ENCODE measurements around the gene GDF10. TPM values are rescaled to one million over a fixed set of nuclear protein-coding genes. Genes with fewer than 3 reads are reported as not detected.

Gene GDF10
- total RNA-seq, 2 experiments from 2014 or later = 0.16 to 0.22 TPM

DNA sequence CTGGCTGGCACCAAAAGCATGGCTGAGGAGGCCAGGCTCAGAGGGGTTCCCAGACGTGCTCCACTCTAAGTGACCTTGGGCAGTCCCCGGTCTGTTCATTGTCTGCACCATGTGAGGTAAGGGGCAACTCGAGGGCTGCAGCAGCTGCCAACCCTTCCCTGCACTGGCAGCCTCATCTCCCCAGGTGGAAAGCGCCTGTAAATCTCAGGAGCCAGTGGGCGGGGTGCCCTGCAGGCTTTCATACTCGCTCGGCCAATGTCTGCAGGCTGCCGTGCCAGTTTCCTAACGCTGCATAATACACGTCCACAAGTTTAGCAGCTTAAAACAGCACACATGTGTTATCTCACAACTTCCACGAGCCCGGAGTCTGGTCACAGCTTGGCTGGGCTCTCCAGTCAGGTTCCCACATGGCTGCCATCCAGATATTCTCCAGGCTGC lies 12.6 kb upstream of the GDF10 start:
- ChIA-PET CTCF (no interaction called here), POLR2A (interaction anchor here (0.7 to 1.4 kb wide), 2 partner anchors 10 to 27 kb away, joined by 4 to 7 read pairs; no protein-coding TSS in a partner anchor)
- Mint-ChIP-seq H3K36me3 (ENCODE audit: low read depth) (no peaks in the 10 kb centered on the region), H3K27me3 (no peaks in the 10 kb centered on the region), H3K4me1 (ENCODE audit: low read depth) (peaks cover 32% of the 10 kb centered on the region), H3K27ac (peak overlapping the region; percentile 78), H3K4me3 (no peak overlapping the region), H3K9me3 (no peaks in the 10 kb centered on the region)
- intact Hi-C loops (cut with DNase I, micrococcal nuclease) = no loop called here
- ATAC-seq (ENCODE audit: poor library complexity) = no peak
- H3K36me3 ChIP-seq (ENCODE audit: insufficient read depth, low read length) = no peaks in the 10 kb centered on the region
- no peak for DNase-seq
- H3K9me3 ChIP-seq (ENCODE audit: control insufficient read depth in 1 of 2, insufficient read depth in 1 of 2, low read length in 2 of 2) = no peaks in the 10 kb centered on the region
- no peaks in the 10 kb centered on the region for H3K27me3 ChIP-seq (ENCODE audit: control insufficient read depth in 1 of 2, insufficient read depth in 2 of 2, low read length in 2 of 2)
- TF ChIP-seq, protein P1, sequence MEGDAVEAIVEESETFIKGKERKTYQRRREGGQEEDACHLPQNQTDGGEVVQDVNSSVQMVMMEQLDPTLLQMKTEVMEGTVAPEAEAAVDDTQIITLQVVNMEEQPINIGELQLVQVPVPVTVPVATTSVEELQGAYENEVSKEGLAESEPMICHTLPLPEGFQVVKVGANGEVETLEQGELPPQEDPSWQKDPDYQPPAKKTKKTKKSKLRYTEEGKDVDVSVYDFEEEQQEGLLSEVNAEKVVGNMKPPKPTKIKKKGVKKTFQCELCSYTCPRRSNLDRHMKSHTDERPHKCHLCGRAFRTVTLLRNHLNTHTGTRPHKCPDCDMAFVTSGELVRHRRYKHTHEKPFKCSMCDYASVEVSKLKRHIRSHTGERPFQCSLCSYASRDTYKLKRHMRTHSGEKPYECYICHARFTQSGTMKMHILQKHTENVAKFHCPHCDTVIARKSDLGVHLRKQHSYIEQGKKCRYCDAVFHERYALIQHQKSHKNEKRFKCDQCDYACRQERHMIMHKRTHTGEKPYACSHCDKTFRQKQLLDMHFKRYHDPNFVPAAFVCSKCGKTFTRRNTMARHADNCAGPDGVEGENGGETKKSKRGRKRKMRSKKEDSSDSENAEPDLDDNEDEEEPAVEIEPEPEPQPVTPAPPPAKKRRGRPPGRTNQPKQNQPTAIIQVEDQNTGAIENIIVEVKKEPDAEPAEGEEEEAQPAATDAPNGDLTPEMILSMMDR (IDR thresholded peaks at IDR 0.05) = no peak
- no peak overlapping the region for H3K4me3 ChIP-seq (ENCODE audit: low read length)
- peaks cover 29% of the 10 kb centered on the region for H3K4me1 ChIP-seq (ENCODE audit: insufficient read depth, low read length)
- no peak overlapping the region for H3K27ac ChIP-seq (ENCODE audit: low read depth in 1 of 2, low read length in 2 of 2)

GRCh38 chr10:47287805-47288204 lies 12.2 kb upstream of the GDF10 start:
- Mint-ChIP-seq H3K27me3 (no peaks in the 10 kb centered on the region), H3K4me1 (ENCODE audit: low read depth) (peaks cover 32% of the 10 kb centered on the region), H3K36me3 (ENCODE audit: low read depth) (no peaks in the 10 kb centered on the region), H3K4me3 (no peak overlapping the region), H3K9me3 (no peaks in the 10 kb centered on the region), H3K27ac (peak overlapping the region; percentile 78)
- TF ChIP-seq, protein P1 (IDR thresholded peaks at IDR 0.05) = no peak
- Histone ChIP-seq H3K27ac (ENCODE audit: low read depth in 1 of 2, low read length in 2 of 2) (no peak overlapping the region), H3K9me3 (ENCODE audit: control insufficient read depth in 1 of 2, insufficient read depth in 1 of 2, low read length in 2 of 2) (no peaks in the 10 kb centered on the region), H3K27me3 (ENCODE audit: control insufficient read depth in 1 of 2, insufficient read depth in 2 of 2, low read length in 2 of 2) (no peaks in the 10 kb centered on the region), H3K36me3 (ENCODE audit: insufficient read depth, low read length) (no peaks in the 10 kb centered on the region), H3K4me3 (ENCODE audit: low read length) (no peak overlapping the region), H3K4me1 (ENCODE audit: insufficient read depth, low read length) (peaks cover 29% of the 10 kb centered on the region)
- ATAC-seq (ENCODE audit: poor library complexity) (no peak), DNase-seq (no peak)
- ChIA-PET POLR2A (interaction anchor here (1.4 kb wide), 1 partner anchor 27 kb away, joined by 7 read pairs; no protein-coding TSS in a partner anchor), CTCF (no interaction called here)
- intact Hi-C loops (cut with DNase I, micrococcal nuclease) = no loop called here

- ChIA-PET POLR2A (no interaction called here), CTCF (no interaction called here)
- H3K4me1 ChIP-seq (ENCODE audit: insufficient read depth, low read length) = peaks cover 29% of the 10 kb centered on the region
- H3K36me3 ChIP-seq (ENCODE audit: insufficient read depth, low read length) = no peaks in the 10 kb centered on the region
- H3K4me3 ChIP-seq (ENCODE audit: low read length) = no peak overlapping the region
- H3K9me3 Mint-ChIP-seq = no peaks in the 10 kb centered on the region
- ATAC-seq (ENCODE audit: poor library complexity) (no peak), DNase-seq (no peak)
- no peak overlapping the region for H3K4me3 Mint-ChIP-seq
- no peaks in the 10 kb centered on the region for H3K27me3 Mint-ChIP-seq
- no peaks in the 10 kb centered on the region for H3K9me3 ChIP-seq (ENCODE audit: control insufficient read depth in 1 of 2, insufficient read depth in 1 of 2, low read length in 2 of 2)
- TF ChIP-seq, protein P1 (IDR thresholded peaks at IDR 0.05) = no peak
- peaks cover 32% of the 10 kb centered on the region for H3K4me1 Mint-ChIP-seq (ENCODE audit: low read depth)
- H3K27me3 ChIP-seq (ENCODE audit: control insufficient read depth in 1 of 2, insufficient read depth in 2 of 2, low read length in 2 of 2) = no peaks in the 10 kb centered on the region
- no peak overlapping the region for H3K27ac Mint-ChIP-seq
- no peak overlapping the region for H3K27ac ChIP-seq (ENCODE audit: low read depth in 1 of 2, low read length in 2 of 2)
- no peaks in the 10 kb centered on the region for H3K36me3 Mint-ChIP-seq (ENCODE audit: low read depth)
- intact Hi-C loops (cut with DNase I, micrococcal nuclease) = no loop called here
Observed at GRCh38 chr10:47288236-47288635, 11.8 kb upstream of the GDF10 start.
